HepG2 (cell line): Measurements from ENCODE around the gene SAP25. TPM values are rescaled to one million over a fixed set of nuclear protein-coding genes. Genes with fewer than 3 reads are reported as not detected.

Experiments
- DPF2 ChIP-seq: sonication (generic); formaldehyde crosslinking; IDR thresholded peaks from 2 replicates; pipeline ENCODE4 v1.4.0; 2020; ENCODE audit warnings: mild to moderate bottlenecking, low read depth, missing genetic modification reagents, borderline replicate concordance
- EP300 ChIP-seq, 3 experiments: sonication (generic) in 1 of 3; formaldehyde crosslinking in 1 of 3; IDR thresholded peaks; 2 replicates each; pipeline versions ENCODE4 v1.5.1 to v1.6.1; 2011 to 2020; ENCODE audit warnings: low read depth in 2 of 3, low read length in 2 of 3, borderline replicate concordance in 1 of 3, improper control_type of control experiment in 1 of 3, mild to moderate bottlenecking in 1 of 3, missing genetic modification reagents in 1 of 3, moderate library complexity in 1 of 3
- MEIS1 ChIP-seq: sonication (generic); formaldehyde crosslinking; IDR thresholded peaks from 2 replicates; pipeline ENCODE4 v1.9.0; 2021; ENCODE audit warnings: mild to moderate bottlenecking, missing genetic modification reagents, moderate library complexity, borderline replicate concordance
- NBN ChIP-seq: fragments of 450-650 bp; conservative IDR thresholded peaks from 2 replicates; pipeline ENCODE4 v1.6.1; 2017
- NR2F6 ChIP-seq, 2 experiments: IDR thresholded peaks; 2 replicates each; pipeline ENCODE4 v1.6.1; 2016; ENCODE audit warnings: antibody characterized with exemption in 1 of 2, mild to moderate bottlenecking in 1 of 2
- TBL1XR1 ChIP-seq: fragments of 150-350 bp; IDR thresholded peaks from 2 replicates; pipeline ENCODE4 v1.6.1; 2014; ENCODE audit warnings: borderline replicate concordance, low read length; ENCODE audit not compliant: partially characterized antibody
- TRIM24 ChIP-seq: sonication (generic); formaldehyde crosslinking; IDR thresholded peaks from 2 replicates; pipeline ENCODE4 v1.8.0; 2022; ENCODE audit warnings: mild to moderate bottlenecking, missing genetic modification reagents
- ZNF224 ChIP-seq: sonication (generic); formaldehyde crosslinking; IDR thresholded peaks from 2 replicates; pipeline ENCODE4 v1.5.0; 2020; ENCODE audit warnings: mild to moderate bottlenecking, missing genetic modification reagents
- ZNF232 ChIP-seq: sonication (generic); formaldehyde crosslinking; IDR thresholded peaks from 2 replicates; pipeline ENCODE4 v1.4.0; 2020; ENCODE audit warnings: missing genetic modification reagents, borderline replicate concordance
- ZNF24 ChIP-seq: fragments of 450-650 bp; IDR thresholded peaks from 2 replicates; pipeline ENCODE4 v1.6.1; 2017; ENCODE audit warnings: antibody characterized with exemption, mild to moderate bottlenecking
- ZNF547 ChIP-seq: sonication (generic); formaldehyde crosslinking; IDR thresholded peaks from 2 replicates; pipeline ENCODE4 v1.5.1; 2020; ENCODE audit warnings: mild to moderate bottlenecking, missing genetic modification reagents
- ZNF552 ChIP-seq: sonication (generic); formaldehyde crosslinking; IDR thresholded peaks from 2 replicates; pipeline ENCODE4 v1.9.0; 2022; ENCODE audit warnings: missing genetic modification reagents, mild to moderate bottlenecking, borderline replicate concordance
- ZNF614 ChIP-seq: IDR thresholded peaks from 2 replicates; pipeline ENCODE4 v1.6.1; 2018; ENCODE audit warnings: missing biosample characterization, missing genetic modification reagents, inconsistent platforms, borderline replicate concordance
- ZNF660 ChIP-seq: sonication (generic); formaldehyde crosslinking; IDR thresholded peaks from 2 replicates; pipeline ENCODE4 v1.5.1; 2020; ENCODE audit warnings: mild to moderate bottlenecking, low read depth, missing genetic modification reagents, borderline replicate concordance
- ZNF737 ChIP-seq: sonication (generic); formaldehyde crosslinking; IDR thresholded peaks from 2 replicates; pipeline ENCODE4 v1.5.0; 2020; ENCODE audit warnings: missing genetic modification reagents, mild to moderate bottlenecking, borderline replicate concordance
- polyA plus RNA-seq, 8 experiments: library from polyadenylated mRNA; depleted of rRNA in 3 of 8; stranded (reverse) in 7 of 8; unstranded in 1 of 8; fragments of >200 nt; fragmentation: Illumina TruSeq in 4 of 8; extraction: Trizol in 4 of 8; gene quantifications; 2 replicates each; pipeline versions ENCODE4 v1.2.1 to v1.2.3, GENCODE V29; 2011 to 2016; ENCODE audit warnings: low read depth in 4 of 8, missing spikeins in 1 of 8, mixed read lengths in 1 of 8; ENCODE audit not compliant: insufficient read depth in 1 of 8
- total RNA-seq, 5 experiments: library from RNA; depleted of rRNA; stranded (reverse); fragments of >200 nt; fragmentation: Illumina TruSeq; extraction: Trizol; gene quantifications; 2 replicates each; pipeline ENCODE4 v1.2.3, GENCODE V29; 2016; ENCODE audit warnings: low read depth in 1 of 5
- TF ChIP-seq, protein P1 (sequence below): sonication (generic); formaldehyde crosslinking; IDR thresholded peaks from 2 replicates; pipeline ENCODE4 v1.4.0; 2020; ENCODE audit warnings: missing genetic modification reagents, borderline replicate concordance
- TF ChIP-seq, protein P2 (sequence below): sonication (generic); formaldehyde crosslinking; IDR thresholded peaks from 2 replicates; pipeline ENCODE4 v1.5.1; 2020; ENCODE audit warnings: mild to moderate bottlenecking, missing genetic modification reagents
- TF ChIP-seq, protein P3 (sequence below): sonication (generic); formaldehyde crosslinking; IDR thresholded peaks from 2 replicates; pipeline ENCODE4 v1.4.0; 2020; ENCODE audit warnings: mild to moderate bottlenecking, missing genetic modification reagents
- TF ChIP-seq, protein P4 (sequence below): sonication (generic); formaldehyde crosslinking; IDR thresholded peaks from 2 replicates; pipeline ENCODE4 v1.5.1; 2020; ENCODE audit warnings: missing genetic modification reagents, mild to moderate bottlenecking, borderline replicate concordance
- TF ChIP-seq, protein P5 (sequence below): sonication (generic); formaldehyde crosslinking; IDR thresholded peaks from 2 replicates; pipeline ENCODE4 v1.4.0; 2020; ENCODE audit warnings: missing genetic modification reagents, mild to moderate bottlenecking, borderline replicate concordance

The SAP25 gene
- total and polyA plus RNA-seq, 2 of the 13 experiments (the other 11 are each of a cell fraction or from before 2014, with no cell fraction given): 0.15 to 0.20 TPM

GRCh38 chr7:100567751-100568175 lies 5.9 kb downstream of the SAP25 start (continued):
- TF ChIP-seq EP300 (IDR thresholded peaks at IDR 0.05; ENCODE audit: low read depth in 2 of 2, low read length in 2 of 2) (no peak), EP300 (CRISPR knock-in tag; IDR thresholded peaks at IDR 0.05; ENCODE audit: borderline replicate concordance) (no peak), NBN (no peak), DPF2 (CRISPR knock-in tag) (peak; percentile 55; the same call in 1 of the 2 replicates), ZNF660 (CRISPR knock-in tag) (no peak), ZNF24 (no peak), ZNF224 (CRISPR knock-in tag) (no peak), TBL1XR1 (no peak), ZNF232 (0 out of 2 replicates have a peak, but pooled peaks have one; percentile 15), ZNF547 (CRISPR knock-in tag) (no peak), TRIM24 (CRISPR knock-in tag) (no peak), MEIS1 (CRISPR knock-in tag) (no peak), ZNF737 (CRISPR knock-in tag) (no peak), ZNF614 (CRISPR knock-in tag) (no peak), NR2F6 (IDR thresholded peaks at IDR 0.05) (peak; percentile 53), NR2F6 (CRISPR knock-in tag; IDR thresholded peaks at IDR 0.05) (peak; percentile 64), ZNF552 (CRISPR knock-in tag) (no peak)
- TF ChIP-seq, protein P1, sequence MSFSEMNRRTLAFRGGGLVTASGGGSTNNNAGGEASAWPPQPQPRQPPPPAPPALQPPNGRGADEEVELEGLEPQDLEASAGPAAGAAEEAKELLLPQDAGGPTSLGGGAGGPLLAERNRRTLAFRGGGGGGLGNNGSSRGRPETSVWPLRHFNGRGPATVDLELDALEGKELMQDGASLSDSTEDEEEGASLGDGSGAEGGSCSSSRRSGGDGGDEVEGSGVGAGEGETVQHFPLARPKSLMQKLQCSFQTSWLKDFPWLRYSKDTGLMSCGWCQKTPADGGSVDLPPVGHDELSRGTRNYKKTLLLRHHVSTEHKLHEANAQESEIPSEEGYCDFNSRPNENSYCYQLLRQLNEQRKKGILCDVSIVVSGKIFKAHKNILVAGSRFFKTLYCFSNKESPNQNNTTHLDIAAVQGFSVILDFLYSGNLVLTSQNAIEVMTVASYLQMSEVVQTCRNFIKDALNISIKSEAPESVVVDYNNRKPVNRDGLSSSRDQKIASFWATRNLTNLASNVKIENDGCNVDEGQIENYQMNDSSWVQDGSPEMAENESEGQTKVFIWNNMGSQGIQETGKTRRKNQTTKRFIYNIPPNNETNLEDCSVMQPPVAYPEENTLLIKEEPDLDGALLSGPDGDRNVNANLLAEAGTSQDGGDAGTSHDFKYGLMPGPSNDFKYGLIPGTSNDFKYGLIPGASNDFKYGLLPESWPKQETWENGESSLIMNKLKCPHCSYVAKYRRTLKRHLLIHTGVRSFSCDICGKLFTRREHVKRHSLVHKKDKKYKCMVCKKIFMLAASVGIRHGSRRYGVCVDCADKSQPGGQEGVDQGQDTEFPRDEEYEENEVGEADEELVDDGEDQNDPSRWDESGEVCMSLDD (CRISPR knock-in tag): no peak; the same call in 1 of the 2 replicates
- TF ChIP-seq, protein P2, sequence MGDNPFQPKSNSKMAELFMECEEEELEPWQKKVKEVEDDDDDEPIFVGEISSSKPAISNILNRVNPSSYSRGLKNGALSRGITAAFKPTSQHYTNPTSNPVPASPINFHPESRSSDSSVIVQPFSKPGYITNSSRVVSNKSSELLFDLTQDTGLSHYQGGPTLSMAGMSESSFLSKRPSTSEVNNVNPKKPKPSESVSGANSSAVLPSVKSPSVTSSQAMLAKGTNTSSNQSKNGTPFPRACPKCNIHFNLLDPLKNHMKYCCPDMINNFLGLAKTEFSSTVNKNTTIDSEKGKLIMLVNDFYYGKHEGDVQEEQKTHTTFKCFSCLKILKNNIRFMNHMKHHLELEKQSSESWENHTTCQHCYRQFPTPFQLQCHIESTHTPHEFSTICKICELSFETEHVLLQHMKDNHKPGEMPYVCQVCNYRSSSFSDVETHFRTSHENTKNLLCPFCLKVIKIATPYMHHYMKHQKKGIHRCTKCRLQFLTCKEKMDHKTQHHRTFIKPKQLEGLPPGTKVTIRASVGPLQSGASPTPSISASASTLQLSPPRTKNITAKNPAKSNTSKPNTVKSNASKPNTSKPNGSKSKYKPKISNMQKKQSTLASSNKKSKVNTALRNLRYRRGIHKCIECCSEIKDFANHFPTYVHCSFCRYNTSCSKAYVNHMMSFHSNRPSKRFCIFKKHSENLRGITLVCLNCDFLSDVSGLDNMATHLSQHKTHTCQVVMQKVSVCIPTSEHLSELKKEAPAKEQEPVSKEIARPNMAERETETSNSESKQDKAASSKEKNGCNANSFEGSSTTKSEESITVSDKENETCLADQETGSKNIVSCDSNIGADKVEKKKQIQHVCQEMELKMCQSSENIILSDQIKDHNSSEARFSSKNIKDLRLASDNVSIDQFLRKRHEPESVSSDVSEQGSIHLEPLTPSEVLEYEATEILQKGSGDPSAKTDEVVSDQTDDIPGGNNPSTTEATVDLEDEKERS (CRISPR knock-in tag): no peak; the same call in 1 of the 2 replicates
- TF ChIP-seq, protein P3, sequence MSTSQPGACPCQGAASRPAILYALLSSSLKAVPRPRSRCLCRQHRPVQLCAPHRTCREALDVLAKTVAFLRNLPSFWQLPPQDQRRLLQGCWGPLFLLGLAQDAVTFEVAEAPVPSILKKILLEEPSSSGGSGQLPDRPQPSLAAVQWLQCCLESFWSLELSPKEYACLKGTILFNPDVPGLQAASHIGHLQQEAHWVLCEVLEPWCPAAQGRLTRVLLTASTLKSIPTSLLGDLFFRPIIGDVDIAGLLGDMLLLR: no peak
- TF ChIP-seq, protein P4, sequence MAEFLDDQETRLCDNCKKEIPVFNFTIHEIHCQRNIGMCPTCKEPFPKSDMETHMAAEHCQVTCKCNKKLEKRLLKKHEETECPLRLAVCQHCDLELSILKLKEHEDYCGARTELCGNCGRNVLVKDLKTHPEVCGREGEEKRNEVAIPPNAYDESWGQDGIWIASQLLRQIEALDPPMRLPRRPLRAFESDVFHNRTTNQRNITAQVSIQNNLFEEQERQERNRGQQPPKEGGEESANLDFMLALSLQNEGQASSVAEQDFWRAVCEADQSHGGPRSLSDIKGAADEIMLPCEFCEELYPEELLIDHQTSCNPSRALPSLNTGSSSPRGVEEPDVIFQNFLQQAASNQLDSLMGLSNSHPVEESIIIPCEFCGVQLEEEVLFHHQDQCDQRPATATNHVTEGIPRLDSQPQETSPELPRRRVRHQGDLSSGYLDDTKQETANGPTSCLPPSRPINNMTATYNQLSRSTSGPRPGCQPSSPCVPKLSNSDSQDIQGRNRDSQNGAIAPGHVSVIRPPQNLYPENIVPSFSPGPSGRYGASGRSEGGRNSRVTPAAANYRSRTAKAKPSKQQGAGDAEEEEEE (CRISPR knock-in tag): no peak
- TF ChIP-seq, protein P5, sequence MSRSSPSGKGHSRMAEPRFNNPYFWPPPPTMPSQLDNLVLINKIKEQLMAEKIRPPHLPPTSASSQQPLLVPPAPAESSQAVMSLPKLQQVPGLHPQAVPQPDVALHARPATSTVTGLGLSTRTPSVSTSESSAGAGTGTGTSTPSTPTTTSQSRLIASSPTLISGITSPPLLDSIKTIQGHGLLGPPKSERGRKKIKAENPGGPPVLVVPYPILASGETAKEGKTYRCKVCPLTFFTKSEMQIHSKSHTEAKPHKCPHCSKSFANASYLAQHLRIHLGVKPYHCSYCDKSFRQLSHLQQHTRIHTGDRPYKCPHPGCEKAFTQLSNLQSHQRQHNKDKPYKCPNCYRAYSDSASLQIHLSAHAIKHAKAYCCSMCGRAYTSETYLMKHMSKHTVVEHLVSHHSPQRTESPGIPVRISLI (CRISPR knock-in tag): no peak
